A673 (cell line): ENCODE data around the gene ARHGEF7. TPM values are rescaled to one million over a fixed set of nuclear protein-coding genes. Genes with fewer than 3 reads are reported as not detected.

ENCODE experiments used
- BruUV-seq: library from RNA; stranded (reverse); fragments of 400-500 nt; replicated peaks from 2 replicates; lab custom pipeline; 2021; lab: Mats Ljungman, UMichigan
- CTCF ChIA-PET: fragments of 300-600 bp; sonication (Branson Sonifier 250); formaldehyde crosslinking; loops from one replicate; lab custom pipeline; 2022; ENCODE audit warnings: antibody characterized with exemption; lab: Charles Lee
- POLR2A ChIA-PET: fragments of 300-600 bp; sonication (Branson Sonifier 250); formaldehyde crosslinking; loops from one replicate; lab custom pipeline; 2022; ENCODE audit warnings: antibody characterized with exemption; ENCODE audit not compliant: low non-redundant PET; lab: Charles Lee
- DNase-seq: peaks from one replicate; pipeline ENCODE4 v3.0.0-alpha.2; 2015; ENCODE audit warnings: low spot score
- H3K27ac ChIP-seq: fragments of 200-600 bp; sonication (generic); 2 replicates; pipeline ENCODE4 v1.5.1; 2016; ENCODE audit warnings: mixed run types, low read depth, mild to moderate bottlenecking, mixed read lengths, antibody characterized with exemption, low read length; ENCODE audit not compliant: poor library complexity, severe bottlenecking
- H3K27me3 ChIP-seq: fragments of 200-600 bp; sonication (generic); replicated peaks from 2 replicates; pipeline ENCODE4 v1.6.1; 2017; ENCODE audit warnings: mixed run types, low read depth, mild to moderate bottlenecking, mixed read lengths, antibody characterized with exemption, low read length; ENCODE audit not compliant: insufficient read depth, poor library complexity
- H3K36me3 ChIP-seq: fragments of 200-600 bp; sonication (generic); 2 replicates; pipeline ENCODE4 v1.6.1; 2016; ENCODE audit warnings: mixed run types, mild to moderate bottlenecking, mixed read lengths, antibody characterized with exemption, low read length; ENCODE audit not compliant: insufficient read depth, poor library complexity, severe bottlenecking
- H3K4me1 ChIP-seq: fragments of 200-600 bp; sonication (generic); 2 replicates; pipeline ENCODE4 v1.6.1; 2017; ENCODE audit warnings: mixed run types, mild to moderate bottlenecking, mixed read lengths, antibody characterized with exemption, low read length; ENCODE audit not compliant: insufficient read depth, poor library complexity, severe bottlenecking
- H3K4me3 ChIP-seq: fragments of 200-600 bp; sonication (generic); 2 replicates; pipeline ENCODE4 v1.5.1; 2016; ENCODE audit warnings: low read depth, mixed run types, mild to moderate bottlenecking, mixed read lengths, low read length; ENCODE audit not compliant: poor library complexity, severe bottlenecking
- H3K9me3 ChIP-seq: fragments of 200-600 bp; sonication (generic); 2 replicates; pipeline ENCODE4 v1.6.1; 2016; ENCODE audit warnings: mixed run types, low read depth, mild to moderate bottlenecking, mixed read lengths, antibody characterized with exemption, low read length; ENCODE audit not compliant: poor library complexity, severe bottlenecking
- CTCF ChIP-seq: fragments of 300-800, 200-600 bp; sonication (generic); conservative IDR thresholded peaks from 2 replicates; pipeline ENCODE4 v1.5.1; 2017; ENCODE audit warnings: low read depth, mild to moderate bottlenecking, antibody characterized with exemption, low read length, moderate library complexity, mixed read lengths
- EZH2 ChIP-seq: fragments of 200-600 bp; sonication (generic); IDR thresholded peaks from 2 replicates; pipeline ENCODE4 v1.6.1; 2017; ENCODE audit warnings: borderline replicate concordance, low read depth, mild to moderate bottlenecking, mixed read lengths, antibody characterized with exemption, low read length; ENCODE audit not compliant: poor library complexity, severe bottlenecking
- intact Hi-C: fragments of 100-400 bp; cut with micrococcal nuclease; formaldehyde crosslinking; loops from one replicate; pipeline ENCODE4 v1.10.0; 2022; ENCODE audit not compliant: unreplicated experiment
- total RNA-seq: library from RNA; stranded (reverse); gene quantifications from 2 replicates; pipeline ENCODE4 v1.2.3, GENCODE V29; 2021

The ARHGEF7 gene
- total RNA-seq, 1 experiment from 2014 or later: 39.9 TPM

- no peak overlapping the region for H3K27ac ChIP-seq
- H3K36me3 ChIP-seq: peaks cover 4% of the 10 kb centered on the region
- TF ChIP-seq EZH2 (no peak), CTCF (no peak)
- intact Hi-C loops: no loop called here
- H3K4me3 ChIP-seq: no peak overlapping the region
- no peaks in the 10 kb centered on the region for H3K27me3 ChIP-seq
- DNase-seq: no peak
- BruUV-seq: no TSS peak
- CTCF ChIA-PET: no interaction called here
- no peaks in the 10 kb centered on the region for H3K4me1 ChIP-seq
- POLR2A ChIA-PET: interaction anchor here (0.6 kb wide), 1 partner anchor 21 kb away, joined by 12 read pairs; no protein-coding TSS in a partner anchor
- no peaks in the 10 kb centered on the region for H3K9me3 ChIP-seq
These were observed 143.5 kb downstream of the ARHGEF7 start for GRCh38 chr13:111258637-111259036.

GRCh38 chr13:111259058-111259457 lies 143.9 kb downstream of the ARHGEF7 start:
- CTCF ChIA-PET: no interaction called here
- no TSS peak for BruUV-seq
- Histone ChIP-seq H3K36me3 (peaks cover under 1% of the 10 kb centered on the region), H3K27ac (no peak overlapping the region), H3K4me3 (no peak overlapping the region), H3K27me3 (no peaks in the 10 kb centered on the region), H3K4me1 (no peaks in the 10 kb centered on the region), H3K9me3 (no peaks in the 10 kb centered on the region)
- POLR2A ChIA-PET: interaction anchor here (0.6 kb wide), 1 partner anchor 21 kb away, joined by 12 read pairs; no protein-coding TSS in a partner anchor
- no peak for DNase-seq
- intact Hi-C loops: no loop called here
- no peak for TF ChIP-seq CTCF

- ChIA-PET CTCF (no interaction called here), POLR2A (no interaction called here)
- TF ChIP-seq CTCF: no peak
- no peak for TF ChIP-seq EZH2
- intact Hi-C loops: no loop called here
- no peaks in the 10 kb centered on the region for H3K4me1 ChIP-seq
- H3K36me3 ChIP-seq: no peaks in the 10 kb centered on the region
- no TSS peak for BruUV-seq
- DNase-seq: no peak
- H3K27ac ChIP-seq: no peak overlapping the region
- H3K4me3 ChIP-seq: no peak overlapping the region
- no peaks in the 10 kb centered on the region for H3K9me3 ChIP-seq
- no peaks in the 10 kb centered on the region for H3K27me3 ChIP-seq
These were observed 146.2 kb downstream of the ARHGEF7 start for GRCh38 chr13:111261326-111261725.
